MM.1S (cell line): ENCODE data around the gene PITPNM3.
A peak's percentile ranks its signal among the peaks of the same experiment; 100 is the strongest.

Experiments
- DNase-seq: peaks from one replicate; pipeline ENCODE4 v3.0.0-alpha.2; 2015
- H2AFZ ChIP-seq: fragments of 300-600 bp; sonication (generic); 2 replicates; pipeline ENCODE4 v1.6.0; 2016; ENCODE audit warnings: antibody characterized with exemption, low read length
- H3F3A ChIP-seq: fragments of 300-600 bp; sonication (generic); 2 replicates; pipeline ENCODE4 v1.6.1; 2016; ENCODE audit warnings: mild to moderate bottlenecking, antibody characterized with exemption, low read length, moderate library complexity, mixed read lengths; ENCODE audit not compliant: insufficient read depth
- H3K27ac ChIP-seq: fragments of 300-600 bp; sonication (generic); 2 replicates; pipeline ENCODE4 v1.5.1; 2016; ENCODE audit warnings: mild to moderate bottlenecking, low read length
- H3K27me3 ChIP-seq: fragments of 300-600 bp; sonication (generic); replicated peaks from 2 replicates; pipeline ENCODE4 v1.6.0; 2016; ENCODE audit warnings: low read length; ENCODE audit not compliant: insufficient read depth
- H3K36me3 ChIP-seq: fragments of 300-600 bp; sonication (generic); replicated peaks from 2 replicates; pipeline ENCODE4 v1.6.1; 2016; ENCODE audit warnings: mild to moderate bottlenecking, low read length, mixed read lengths; ENCODE audit not compliant: insufficient read depth
- H3K4me1 ChIP-seq: fragments of 300-600 bp; sonication (generic); 2 replicates; pipeline ENCODE4 v1.6.1; 2016; ENCODE audit warnings: low read length, mixed read lengths
- H3K4me2 ChIP-seq: fragments of 300-600 bp; sonication (generic); 2 replicates; pipeline ENCODE4 v1.6.0; 2016; ENCODE audit warnings: low read depth, low read length
- H3K4me3 ChIP-seq: fragments of 300-600 bp; sonication (generic); 2 replicates; pipeline ENCODE4 v1.5.1; 2016; ENCODE audit warnings: low read length, mixed read lengths
- H3K79me2 ChIP-seq: fragments of 300-600 bp; sonication (generic); 2 replicates; pipeline ENCODE4 v1.6.1; 2016; ENCODE audit warnings: mixed run types, low read length, mixed read lengths
- H3K9ac ChIP-seq: fragments of 300-600 bp; sonication (generic); 2 replicates; pipeline ENCODE4 v1.6.1; 2016; ENCODE audit warnings: low read length, mixed read lengths
- H3K9me2 ChIP-seq: fragments of 300-600 bp; sonication (generic); replicated peaks from 2 replicates; pipeline ENCODE4 v1.6.1; 2016; ENCODE audit warnings: mild to moderate bottlenecking, low read length, mixed read lengths; ENCODE audit not compliant: insufficient read depth
- H3K9me3 ChIP-seq: fragments of 300-600 bp; sonication (generic); replicated peaks from 2 replicates; pipeline ENCODE4 v1.6.1; 2016; ENCODE audit warnings: mild to moderate bottlenecking, low read length, mixed read lengths; ENCODE audit not compliant: insufficient read depth
- H4K20me1 ChIP-seq: fragments of 300-600 bp; sonication (generic); 2 replicates; pipeline ENCODE4 v1.6.1; 2016; ENCODE audit warnings: mild to moderate bottlenecking, low read length, moderate library complexity, mixed read lengths; ENCODE audit not compliant: insufficient read depth
- CTCF ChIP-seq: fragments of 300-600 bp; sonication (generic); IDR thresholded peaks from 2 replicates; pipeline ENCODE4 v1.5.1; 2016; ENCODE audit warnings: antibody characterized with exemption, low read length, mixed read lengths
- EZH2 ChIP-seq: fragments of 300-600 bp; sonication (generic); optimal IDR thresholded peaks from 2 replicates; pipeline ENCODE3; 2017; ENCODE audit warnings: low read depth, mild to moderate bottlenecking, antibody characterized with exemption, low read length, mixed read lengths
- EZH2phosphoT487 ChIP-seq: fragments of 300-600 bp; sonication (generic); IDR thresholded peaks from 2 replicates; pipeline ENCODE4 v1.6.1; 2018; ENCODE audit warnings: antibody characterized with exemption, low read length

PITPNM3 gene

GRCh38 chr17:6444571-6445335 is 111.6 kb downstream of the PITPNM3 start:
- TF ChIP-seq EZH2phosphoT487 (no peak), EZH2 (no peak), CTCF (no peak)
- no peaks in the 10 kb centered on the region for H3K36me3 ChIP-seq
- H3K9ac ChIP-seq = no peak overlapping the region; the same call in 1 of the 2 replicates
- peaks cover 5% of the 10 kb centered on the region for H3K27me3 ChIP-seq
- H3K4me2 ChIP-seq = peak overlapping the region; percentile 64
- peak overlapping the region; percentile 60 for H3K4me3 ChIP-seq
- no peaks in the 10 kb centered on the region for H4K20me1 ChIP-seq
- no peak overlapping the region for H3K27ac ChIP-seq
- 0 out of 2 replicates have a peak overlapping the region, but pooled peaks have one; percentile 46 for H2AFZ ChIP-seq
- H3K79me2 ChIP-seq = no peaks in the 10 kb centered on the region
- no peaks in the 10 kb centered on the region for H3K9me2 ChIP-seq
- no peaks in the 10 kb centered on the region for H3K9me3 ChIP-seq
- H3K4me1 ChIP-seq = no peaks in the 10 kb centered on the region
- H3F3A ChIP-seq = no peaks in the 10 kb centered on the region
- DNase-seq = no peak

- Histone ChIP-seq H3K27me3 (peaks cover 8% of the 10 kb centered on the region), H3K27ac (peak within 1 kb of the TSS; percentile 74), H3K9ac (peak within 1 kb of the TSS; percentile 60; the same call in 1 of the 2 replicates), H3K9me2 (no peaks in the 10 kb centered on the region), H3K4me2 (peak within 1 kb of the TSS; percentile 96), H3K4me1 (no peaks in the 10 kb centered on the region), H3K36me3 (no peaks in the 10 kb centered on the region), H2AFZ (peak within 1 kb of the TSS; percentile 68), H3K79me2 (no peaks in the 10 kb centered on the region), H3K4me3 (peak within 1 kb of the TSS; percentile 60), H3F3A (no peaks in the 10 kb centered on the region), H3K9me3 (no peaks in the 10 kb centered on the region), H4K20me1 (no peaks in the 10 kb centered on the region)
- TF ChIP-seq CTCF (no peak), EZH2phosphoT487 (no peak), EZH2 (no peak)
- DNase-seq = peak; percentile 96
Measured at GRCh38 chr17:6443692-6444570, 112.4 kb downstream of the PITPNM3 start, which contains the start of gene PIMREG. Gene PIMREG, plus strand, starts transcription at chr17:6444455. Its CDS starts 656 bp downstream, at chr17:6445111.

GRCh38 chr17:6442775-6443174 is 113.6 kb downstream of the PITPNM3 start:
- Histone ChIP-seq H3K27me3 (peaks cover 8% of the 10 kb centered on the region), H3K79me2 (no peaks in the 10 kb centered on the region), H2AFZ (no peak overlapping the region), H3F3A (no peaks in the 10 kb centered on the region), H3K9ac (no peak overlapping the region), H3K9me2 (no peaks in the 10 kb centered on the region), H3K4me1 (no peaks in the 10 kb centered on the region), H3K9me3 (no peaks in the 10 kb centered on the region), H3K27ac (no peak overlapping the region), H3K4me2 (no peak overlapping the region), H3K36me3 (no peaks in the 10 kb centered on the region), H3K4me3 (no peak overlapping the region), H4K20me1 (no peaks in the 10 kb centered on the region)
- DNase-seq = no peak
- TF ChIP-seq EZH2 (no peak), CTCF (no peak), EZH2phosphoT487 (no peak)
